Measurements from ENCODE around the gene STOX2. TPM values are rescaled to one million over a fixed set of nuclear protein-coding genes. Genes with fewer than 3 reads are reported as not detected.

STOX2 gene
- total RNA-seq, 4 donors from 2014 or later: 8.6 to 19.6 (median 12.7) TPM

DNA sequence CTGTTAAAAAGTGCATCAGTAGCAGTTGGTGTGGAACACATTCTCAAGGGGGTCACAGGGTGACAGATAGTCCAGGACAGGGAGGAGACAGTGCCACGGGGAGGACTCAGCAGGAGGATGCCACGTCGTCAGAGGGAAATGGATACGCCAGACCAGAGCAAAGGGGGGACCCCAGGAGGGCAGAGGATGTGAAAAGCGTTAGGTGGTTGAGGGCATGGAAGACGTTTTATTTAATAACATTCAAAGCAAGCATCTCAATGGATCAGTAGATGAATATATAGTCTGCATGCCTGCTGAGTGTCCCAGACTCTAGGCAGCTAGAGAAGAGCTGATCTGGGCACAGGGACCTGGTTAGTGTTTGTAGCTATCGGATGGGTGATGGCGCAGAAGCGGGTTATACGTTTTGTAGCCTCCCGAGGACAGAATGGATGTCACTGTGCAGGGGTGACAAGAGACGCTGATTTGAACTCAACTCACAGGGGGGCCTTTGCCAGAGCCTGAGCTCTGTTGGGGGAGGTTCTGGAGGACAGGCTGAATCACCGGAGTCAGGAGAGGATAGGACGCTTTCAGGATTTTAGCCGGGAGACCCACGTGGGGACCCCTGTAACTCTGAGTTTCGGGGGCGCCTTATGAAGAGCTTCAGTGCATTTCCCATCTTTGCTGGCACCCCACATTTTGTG, 81.3 kb downstream of the STOX2 start:
- no peaks in the 10 kb centered on the region for H3K9me3 ChIP-seq
- TF ChIP-seq POLR2AphosphoS5 (IDR thresholded peaks at IDR 0.05): no peak
- TF ChIP-seq, protein P1, sequence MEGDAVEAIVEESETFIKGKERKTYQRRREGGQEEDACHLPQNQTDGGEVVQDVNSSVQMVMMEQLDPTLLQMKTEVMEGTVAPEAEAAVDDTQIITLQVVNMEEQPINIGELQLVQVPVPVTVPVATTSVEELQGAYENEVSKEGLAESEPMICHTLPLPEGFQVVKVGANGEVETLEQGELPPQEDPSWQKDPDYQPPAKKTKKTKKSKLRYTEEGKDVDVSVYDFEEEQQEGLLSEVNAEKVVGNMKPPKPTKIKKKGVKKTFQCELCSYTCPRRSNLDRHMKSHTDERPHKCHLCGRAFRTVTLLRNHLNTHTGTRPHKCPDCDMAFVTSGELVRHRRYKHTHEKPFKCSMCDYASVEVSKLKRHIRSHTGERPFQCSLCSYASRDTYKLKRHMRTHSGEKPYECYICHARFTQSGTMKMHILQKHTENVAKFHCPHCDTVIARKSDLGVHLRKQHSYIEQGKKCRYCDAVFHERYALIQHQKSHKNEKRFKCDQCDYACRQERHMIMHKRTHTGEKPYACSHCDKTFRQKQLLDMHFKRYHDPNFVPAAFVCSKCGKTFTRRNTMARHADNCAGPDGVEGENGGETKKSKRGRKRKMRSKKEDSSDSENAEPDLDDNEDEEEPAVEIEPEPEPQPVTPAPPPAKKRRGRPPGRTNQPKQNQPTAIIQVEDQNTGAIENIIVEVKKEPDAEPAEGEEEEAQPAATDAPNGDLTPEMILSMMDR (IDR thresholded peaks at IDR 0.05): no peak
- TF ChIP-seq EP300 (IDR thresholded peaks at IDR 0.05): no peak
- TF ChIP-seq POLR2A (IDR thresholded peaks at IDR 0.05): no peak
- H3K27me3 ChIP-seq: no peaks in the 10 kb centered on the region
- peak overlapping the region; percentile 87 for H3K27ac ChIP-seq
- peaks cover 18% of the 10 kb centered on the region for H3K4me1 ChIP-seq
- no peaks in the 10 kb centered on the region for H3K36me3 ChIP-seq
- DNase-seq (ENCODE audit: low spot score in 2 of 2): no peak
- WGBS: 92% methylated on average over 17 of the region's 18 CpGs
- no peak overlapping the region for H3K4me3 ChIP-seq

DNA sequence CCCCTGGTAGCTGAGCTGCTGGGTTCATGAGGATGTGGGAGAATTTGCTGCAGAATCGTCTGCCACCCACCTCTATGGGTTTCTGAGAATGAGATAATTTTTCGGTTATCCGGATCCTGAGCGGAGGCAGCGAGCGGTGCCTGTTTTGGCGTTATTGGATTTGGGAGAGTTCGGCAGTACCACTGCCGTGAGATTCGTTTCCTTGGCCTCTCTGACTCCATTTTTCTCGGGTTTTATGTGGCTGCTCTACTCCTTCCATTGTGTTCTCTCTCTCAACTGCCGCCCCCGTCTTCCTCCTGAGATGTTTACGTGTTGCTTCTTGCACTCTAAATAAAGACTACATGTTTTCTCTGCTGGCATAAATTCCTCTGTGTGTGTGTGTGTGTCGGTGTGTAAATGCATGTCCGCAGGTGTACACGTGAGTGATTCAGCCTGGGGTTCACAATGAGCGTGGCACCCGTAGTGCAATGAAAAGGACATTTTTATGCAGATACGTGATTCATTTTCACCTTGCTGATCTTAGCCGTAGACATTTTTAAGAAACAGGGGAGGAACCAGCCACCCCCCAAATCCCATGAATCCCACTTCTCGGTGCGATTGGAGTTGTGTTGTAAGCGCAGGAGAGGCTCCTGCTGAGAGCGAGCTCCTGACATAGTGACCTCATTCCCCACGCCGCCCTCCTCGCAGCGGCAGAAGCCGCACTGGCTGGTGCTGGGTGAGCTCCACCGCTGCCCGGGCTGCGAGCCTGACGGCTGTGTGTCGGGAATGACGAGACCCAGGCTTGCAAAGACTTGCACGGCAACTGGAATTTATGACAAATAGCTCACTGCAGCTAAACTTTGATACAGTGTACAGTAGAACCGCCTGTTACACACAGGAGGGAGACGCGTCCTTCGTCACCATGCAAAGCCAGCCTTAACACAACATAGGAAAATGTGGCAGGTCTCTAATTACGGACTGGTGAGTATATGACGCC, 82.2 kb downstream of the STOX2 start:
- Histone ChIP-seq H3K4me1 (peaks cover 18% of the 10 kb centered on the region), H3K27ac (peak overlapping the region; percentile 87), H3K4me3 (peak overlapping the region; percentile 44)

DNA sequence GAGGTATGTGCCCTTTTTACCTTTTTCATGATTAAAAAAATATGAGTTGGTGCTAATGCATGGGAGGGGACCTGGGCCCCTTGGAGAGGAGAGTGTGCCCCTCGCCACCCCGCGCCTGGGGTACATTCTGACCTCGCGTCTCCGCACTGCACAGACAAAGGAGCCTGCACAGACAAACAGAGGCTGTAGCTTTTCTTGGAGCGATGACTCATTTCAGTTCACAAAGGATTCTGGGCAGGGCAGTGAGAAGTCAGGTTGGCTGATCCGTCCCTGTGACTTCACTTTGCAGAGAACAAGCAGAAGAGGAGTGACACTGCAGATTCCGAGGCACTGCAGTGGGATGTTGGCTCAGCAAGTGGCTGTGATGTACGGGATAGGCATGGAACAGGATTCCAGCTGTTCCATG, 82.9 kb downstream of the STOX2 start:
- peak in 1 of 3 donors; percentile 14 for TF ChIP-seq POLR2AphosphoS5 (IDR thresholded peaks at IDR 0.05)
- TF ChIP-seq POLR2A (IDR thresholded peaks at IDR 0.05): no peak
- TF ChIP-seq EP300 (IDR thresholded peaks at IDR 0.05): no peak
- TF ChIP-seq, protein P1 (IDR thresholded peaks at IDR 0.05): no peak
- peak in 1 of 2 donors; percentile 71 for DNase-seq (ENCODE audit: low spot score in 2 of 2)
- peak overlapping the region; percentile 44 for H3K4me3 ChIP-seq

More for the DNA sequence above, 82.2 kb downstream of the STOX2 start:
- 54% methylated on average over 32 of the region's 43 CpGs for WGBS
- peak in 2 of 3 donors; percentile 27 to 70 for TF ChIP-seq POLR2AphosphoS5 (IDR thresholded peaks at IDR 0.05)
- no peak for TF ChIP-seq POLR2A (IDR thresholded peaks at IDR 0.05)
- no peak for TF ChIP-seq EP300 (IDR thresholded peaks at IDR 0.05)
- TF ChIP-seq, protein P1 (IDR thresholded peaks at IDR 0.05): no peak
- H3K9me3 ChIP-seq: no peaks in the 10 kb centered on the region
- H3K36me3 ChIP-seq: no peaks in the 10 kb centered on the region
- DNase-seq (ENCODE audit: low spot score in 2 of 2): peak in 1 of 2 donors; percentile 75
- no peaks in the 10 kb centered on the region for H3K27me3 ChIP-seq

DNA sequence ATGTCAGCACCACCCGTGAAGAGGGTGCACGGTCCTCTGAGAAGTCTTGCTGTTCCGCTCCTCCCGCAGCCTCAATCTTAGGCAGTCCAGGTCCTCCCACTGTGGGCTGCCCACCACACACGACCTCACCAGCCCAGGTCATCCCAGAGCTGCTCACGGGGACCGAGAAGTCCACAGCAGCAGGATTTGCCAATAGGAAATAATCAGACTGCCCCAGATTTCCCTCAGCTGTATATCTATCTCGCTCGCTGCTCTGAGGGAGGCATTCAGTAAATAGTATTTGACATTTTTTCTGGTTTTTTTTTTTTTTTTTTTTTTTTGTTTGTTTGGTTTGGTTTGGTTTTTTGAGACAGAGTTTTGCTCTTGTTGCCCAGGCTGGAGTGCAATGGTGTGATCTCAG, 83.8 kb downstream of the STOX2 start:
- Histone ChIP-seq H3K27ac (peak overlapping the region; percentile 87), H3K36me3 (no peaks in the 10 kb centered on the region), H3K9me3 (no peaks in the 10 kb centered on the region), H3K27me3 (no peaks in the 10 kb centered on the region), H3K4me3 (no peak overlapping the region), H3K4me1 (peaks cover 18% of the 10 kb centered on the region)
- no peak for DNase-seq (ENCODE audit: low spot score in 2 of 2)
- TF ChIP-seq POLR2A (IDR thresholded peaks at IDR 0.05) (no peak), EP300 (IDR thresholded peaks at IDR 0.05) (no peak), POLR2AphosphoS5 (IDR thresholded peaks at IDR 0.05) (no peak)
- TF ChIP-seq, protein P1 (IDR thresholded peaks at IDR 0.05): no peak
- 69% methylated on average over 9 of the region's 9 CpGs for WGBS

More for the DNA sequence above, 82.9 kb downstream of the STOX2 start:
- Histone ChIP-seq H3K4me1 (peaks cover 18% of the 10 kb centered on the region), H3K27ac (peak overlapping the region; percentile 87), H3K27me3 (no peaks in the 10 kb centered on the region), H3K36me3 (no peaks in the 10 kb centered on the region), H3K9me3 (no peaks in the 10 kb centered on the region)
- 8% methylated on average over 10 of the region's 10 CpGs for WGBS

DNA sequence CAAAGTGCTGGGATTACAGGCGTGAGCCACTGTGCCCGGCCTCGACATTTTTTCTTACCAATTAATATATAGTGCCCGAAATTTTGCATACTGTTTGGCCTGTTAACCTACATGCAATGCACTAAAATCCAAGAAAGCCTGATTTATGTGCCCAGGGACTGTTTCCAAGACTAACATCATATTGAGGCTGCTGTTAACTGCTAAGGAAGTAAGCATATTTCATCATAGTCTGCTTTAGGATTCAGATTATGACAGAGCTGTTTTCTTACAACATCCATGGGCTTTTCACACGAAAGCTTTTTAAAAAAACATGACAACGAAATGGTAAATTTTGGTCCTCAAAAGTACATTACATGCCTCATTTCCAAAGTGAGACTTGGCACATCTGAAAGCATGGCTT, 84.4 kb downstream of the STOX2 start:
- TF ChIP-seq POLR2AphosphoS5 (IDR thresholded peaks at IDR 0.05): no peak
- TF ChIP-seq POLR2A (IDR thresholded peaks at IDR 0.05): no peak
- TF ChIP-seq EP300 (IDR thresholded peaks at IDR 0.05): no peak
- TF ChIP-seq, protein P1 (IDR thresholded peaks at IDR 0.05): no peak
- peaks cover 18% of the 10 kb centered on the region for H3K4me1 ChIP-seq

More for the DNA sequence above, 84.4 kb downstream of the STOX2 start:
- H3K9me3 ChIP-seq: no peaks in the 10 kb centered on the region
- H3K36me3 ChIP-seq: no peaks in the 10 kb centered on the region
- no peak for DNase-seq (ENCODE audit: low spot score in 2 of 2)
- H3K27me3 ChIP-seq: no peaks in the 10 kb centered on the region
- H3K27ac ChIP-seq: no peak overlapping the region
- 60% methylated on average over 6 of the region's 6 CpGs for whole genome bisulfite sequencing
- no peak overlapping the region for H3K4me3 ChIP-seq
